Measurements from ENCODE around the gene KATNBL1.
A peak's percentile ranks its signal among the peaks of the same experiment; 100 is the strongest.

The KATNBL1 gene

DNA sequence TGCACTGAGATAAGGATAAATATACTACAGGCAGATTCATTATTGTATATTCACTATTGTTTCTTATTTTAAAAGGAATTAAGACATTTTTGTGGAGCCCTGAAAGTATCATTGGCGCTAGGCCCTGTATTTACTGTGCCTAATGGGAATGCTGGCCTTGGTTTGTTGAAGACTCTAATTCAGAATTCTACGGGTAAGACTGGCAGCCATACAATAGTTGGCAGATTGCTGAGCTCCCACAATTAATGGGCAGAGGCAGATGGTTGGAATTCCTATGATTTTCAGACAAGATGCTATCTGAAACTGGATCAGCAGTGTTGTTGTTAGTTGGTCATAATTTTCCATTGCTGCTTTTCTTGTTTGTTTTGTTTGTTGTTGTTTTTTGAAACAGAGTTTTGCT lies 93.3 kb downstream of the KATNBL1 start:
- no peak for DNase-seq (ENCODE audit: low spot score)

- DNase-seq (ENCODE audit: low spot score), result no peak
Observed at GRCh38 chr15:34114739-34115138, 95.2 kb downstream of the KATNBL1 start.

DNA sequence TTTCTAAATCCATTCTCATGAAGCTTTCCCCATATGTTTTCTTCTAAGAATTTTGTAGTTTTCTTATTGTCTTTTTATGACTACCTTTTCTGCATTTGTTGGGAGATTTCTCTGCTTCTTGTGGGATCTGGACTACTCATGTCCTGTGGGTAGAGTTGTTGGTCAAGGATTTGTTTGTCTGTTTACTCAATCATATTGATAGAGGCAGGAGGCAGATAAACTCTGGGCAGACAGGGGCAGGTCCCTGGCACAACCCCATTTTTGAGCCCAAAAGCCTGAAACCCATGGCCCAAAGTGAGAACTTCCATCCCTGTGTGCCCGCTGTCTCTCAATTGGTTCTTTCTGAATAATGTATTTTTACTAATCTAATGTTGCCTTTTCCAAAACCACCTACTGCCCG lies 95.7 kb downstream of the KATNBL1 start:
- no peak for DNase-seq (ENCODE audit: low spot score)

- no peak for DNase-seq (ENCODE audit: low spot score)
Observed at GRCh38 chr15:34111488-34111887, 98.4 kb downstream of the KATNBL1 start.

GRCh38 chr15:34109797-34110663 lies 99.9 kb downstream of the KATNBL1 start:
- peak; percentile 41 for DNase-seq (ENCODE audit: low spot score)

DNA sequence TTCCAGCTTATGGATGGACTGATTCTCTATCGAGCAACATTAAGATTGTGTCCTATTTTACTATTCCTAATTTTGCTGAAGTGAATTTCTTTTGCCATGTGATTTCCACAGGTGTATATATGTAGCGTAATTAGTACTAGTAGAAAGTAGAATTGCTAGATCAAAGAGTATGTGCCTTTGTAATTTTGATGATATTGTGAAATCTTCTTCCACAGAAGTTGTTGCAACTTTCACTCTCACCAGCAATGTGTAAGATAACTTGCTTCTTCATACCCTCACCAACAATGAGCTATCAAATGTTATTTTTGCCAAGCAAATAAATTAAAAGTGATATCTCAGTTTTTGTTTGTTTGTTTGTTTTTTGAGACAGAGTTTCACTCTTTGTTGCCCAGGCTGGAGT lies 102.6 kb downstream of the KATNBL1 start:
- DNase-seq (ENCODE audit: low spot score), result no peak

- DNase-seq (ENCODE audit: low spot score), result no peak
Observed at GRCh38 chr15:34106423-34106822, 103.5 kb downstream of the KATNBL1 start.

DNA sequence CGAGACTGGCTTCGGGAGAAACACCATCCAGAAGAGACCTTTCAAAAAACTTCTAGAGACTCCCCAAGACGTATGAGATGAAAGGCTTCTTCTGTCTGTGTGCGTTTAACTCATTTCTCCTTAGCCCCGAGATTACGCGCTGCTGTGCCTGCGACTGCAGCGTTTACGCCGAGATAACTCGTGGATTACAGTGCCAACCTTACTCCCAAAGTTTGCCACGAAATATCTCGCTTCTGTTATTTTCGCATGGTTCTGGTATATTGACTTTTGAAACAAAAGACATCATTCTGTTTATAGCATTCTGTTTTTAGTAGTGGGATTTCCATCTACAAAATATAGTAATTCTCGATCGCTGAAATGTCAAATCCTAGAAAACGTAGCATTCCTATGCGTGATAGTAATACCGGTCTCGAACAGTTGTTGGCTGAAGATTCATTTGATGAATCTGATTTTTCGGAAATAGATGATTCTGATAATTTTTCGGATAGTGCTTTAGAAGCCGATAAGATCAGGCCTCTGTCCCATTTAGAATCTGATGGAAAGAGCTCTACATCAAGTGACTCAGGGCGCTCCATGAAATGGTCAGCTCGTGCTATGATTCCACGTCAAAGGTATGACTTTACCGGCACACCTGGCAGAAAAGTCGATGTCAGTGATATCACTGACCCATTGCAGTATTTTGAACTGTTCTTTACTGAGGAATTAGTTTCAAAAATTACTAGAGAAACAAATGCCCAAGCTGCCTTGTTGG lies 107.5 kb downstream of the KATNBL1 start:
- DNase-seq (ENCODE audit: low spot score), result peak; percentile 14

DNA sequence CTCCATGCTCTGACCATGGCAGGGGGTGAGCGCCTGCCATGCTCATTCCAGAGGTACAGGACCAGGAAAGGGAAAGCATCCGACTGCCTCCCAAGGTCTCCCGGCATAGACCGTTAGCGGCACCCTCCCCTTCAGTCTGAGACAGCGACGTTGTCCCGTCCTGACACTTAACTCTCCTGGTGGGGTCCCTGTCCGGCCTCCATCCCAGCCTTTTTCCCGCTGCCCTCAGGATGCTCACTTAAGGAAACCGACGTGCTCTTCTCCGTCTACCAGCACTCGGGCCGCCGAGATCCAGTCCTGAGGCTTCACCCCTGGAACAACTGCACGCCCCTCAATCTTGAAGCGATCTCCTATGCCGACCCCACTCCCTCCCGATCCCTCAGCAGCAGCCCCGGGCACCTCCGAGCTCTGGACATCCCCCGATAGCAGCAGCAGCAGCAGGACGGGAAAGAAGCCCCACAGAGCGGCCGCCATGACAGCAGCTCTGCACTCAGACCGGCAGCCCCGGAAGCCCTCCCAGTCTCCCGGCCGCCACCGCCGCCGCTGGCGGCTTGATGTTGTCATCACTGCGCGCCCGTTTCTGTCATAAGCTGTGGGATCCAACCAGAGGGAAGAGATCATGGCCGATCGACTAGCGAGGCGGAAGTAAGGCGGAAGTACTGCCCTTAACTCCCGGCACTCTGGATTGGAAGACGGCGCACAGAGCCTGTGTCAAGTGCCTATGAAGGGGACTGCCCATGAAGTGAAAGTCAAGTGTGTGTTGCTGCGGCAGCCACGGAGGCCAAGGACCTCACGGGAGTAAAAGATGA lies 108.3 kb downstream of the KATNBL1 start, which contains the start of the genes EMC7 and PGBD4:
EMC7 (minus strand) TSS at position 497 of the 809 bp plus-strand sequence; CDS start at position 474, 23 bp downstream.
PGBD4 (plus strand) TSS at position 718 of the 809 bp plus-strand sequence. CDS start 449 bp downstream, outside the sequence.
- peak; percentile 99 for DNase-seq (ENCODE audit: low spot score)

GRCh38 chr15:34099914-34100313 lies 110.0 kb downstream of the KATNBL1 start:
- DNase-seq (ENCODE audit: low spot score), result no peak

Measured in cerebellar cortex (tissue), 1 donor.